HepG2 (cell line): ENCODE results near the gene PHLDB1. TPM values are rescaled to one million over a fixed set of nuclear protein-coding genes. Genes with fewer than 3 reads are reported as not detected.

Source experiments
- CHCHD3 ChIP-seq: sonication (generic); formaldehyde crosslinking; IDR thresholded peaks from 2 replicates; pipeline ENCODE4 v1.8.0; 2022; ENCODE audit warnings: mild to moderate bottlenecking, missing genetic modification reagents, moderate library complexity
- FOXO1 ChIP-seq: sonication (generic); formaldehyde crosslinking; IDR thresholded peaks from 2 replicates; pipeline ENCODE4 v1.4.0; 2020; ENCODE audit warnings: missing genetic modification reagents
- GABPA ChIP-seq, 2 experiments: IDR thresholded peaks; 2 replicates each; pipeline ENCODE4 v1.6.1; 2011 to 2016; ENCODE audit warnings: low read depth in 2 of 2, low read length in 1 of 2, missing biosample characterization in 1 of 2, missing genetic modification characterization in 1 of 2
- HNRNPL ChIP-seq: fragments of 200-400 bp; formaldehyde crosslinking; IDR thresholded peaks from 2 replicates; pipeline ENCODE4 v1.6.1; 2017; ENCODE audit warnings: mild to moderate bottlenecking, low read depth, low read length
- HNRNPLL ChIP-seq: fragments of 200-400 bp; formaldehyde crosslinking; IDR thresholded peaks from 2 replicates; pipeline ENCODE4 v1.6.1; 2017; ENCODE audit warnings: mild to moderate bottlenecking, low read depth, low read length; ENCODE audit not compliant: poor library complexity, severe bottlenecking
- IRF1 ChIP-seq: sonication (generic); formaldehyde crosslinking; IDR thresholded peaks from 2 replicates; pipeline ENCODE4 v1.4.0; 2020; ENCODE audit warnings: low read depth, mild to moderate bottlenecking, missing genetic modification reagents
- KLF15 ChIP-seq: sonication (generic); formaldehyde crosslinking; IDR thresholded peaks from 2 replicates; pipeline ENCODE4 v1.8.1; 2023; ENCODE audit warnings: borderline replicate concordance, mild to moderate bottlenecking, inconsistent platforms, missing genetic modification reagents, mixed read lengths
- SOX13 ChIP-seq, 3 experiments: fragments of 450-650 bp in 1 of 3; sonication (generic) in 1 of 3; formaldehyde crosslinking in 1 of 3; IDR thresholded peaks in 2 of 3; conservative IDR thresholded peaks in 1 of 3; 2 replicates each; pipeline versions ENCODE4 v1.5.0 to v1.6.1; 2016 to 2020; ENCODE audit warnings: antibody characterized with exemption in 1 of 3, mild to moderate bottlenecking in 1 of 3, missing compliant biosample characterization in 1 of 3, missing genetic modification reagents in 1 of 3, moderate library complexity in 1 of 3
- SP1 ChIP-seq, 2 experiments: fragments of 450-650 bp in 1 of 2; sonication (generic) in 1 of 2; formaldehyde crosslinking in 1 of 2; IDR thresholded peaks; 2 replicates each; pipeline versions ENCODE4 v1.4.0 to v1.6.1; 2016 to 2020; ENCODE audit warnings: missing genetic modification reagents in 1 of 2
- TBX3 ChIP-seq: fragments of 450-650 bp; IDR thresholded peaks from 2 replicates; pipeline ENCODE4 v1.6.1; 2017; ENCODE audit warnings: antibody characterized with exemption, mild to moderate bottlenecking, inconsistent platforms, borderline replicate concordance
- TFE3 ChIP-seq: IDR thresholded peaks from 2 replicates; pipeline ENCODE4 v1.6.1; 2016
- TIGD3 ChIP-seq: sonication (generic); formaldehyde crosslinking; IDR thresholded peaks from 2 replicates; pipeline ENCODE4 v1.5.1; 2020; ENCODE audit warnings: mild to moderate bottlenecking, missing genetic modification reagents, borderline replicate concordance
- ZBED4 ChIP-seq: sonication (generic); formaldehyde crosslinking; IDR thresholded peaks from 2 replicates; pipeline ENCODE4 v1.4.0; 2020; ENCODE audit warnings: missing genetic modification reagents, borderline replicate concordance
- ZBTB26 ChIP-seq: IDR thresholded peaks from 2 replicates; pipeline ENCODE4 v1.6.1; 2016; ENCODE audit warnings: missing compliant biosample characterization, missing genetic modification reagents, borderline replicate concordance
- ZNF234 ChIP-seq: sonication (generic); formaldehyde crosslinking; conservative IDR thresholded peaks from 2 replicates; pipeline ENCODE4 v1.5.1; 2020; ENCODE audit warnings: mild to moderate bottlenecking, missing genetic modification reagents
- ZNF768 ChIP-seq: sonication (generic); formaldehyde crosslinking; IDR thresholded peaks from 2 replicates; pipeline ENCODE4 v1.4.0; 2020; ENCODE audit warnings: missing genetic modification reagents
- ZSCAN25 ChIP-seq: sonication (generic); formaldehyde crosslinking; IDR thresholded peaks from 2 replicates; pipeline ENCODE4 v1.8.0; 2022; ENCODE audit warnings: mild to moderate bottlenecking, missing genetic modification reagents
- polyA plus RNA-seq, 8 experiments: library from polyadenylated mRNA; depleted of rRNA in 3 of 8; stranded (reverse) in 7 of 8; unstranded in 1 of 8; fragments of >200 nt; fragmentation: Illumina TruSeq in 4 of 8; extraction: Trizol in 4 of 8; gene quantifications; 2 replicates each; pipeline versions ENCODE4 v1.2.1 to v1.2.3, GENCODE V29; 2011 to 2016; ENCODE audit warnings: low read depth in 4 of 8, missing spikeins in 1 of 8, mixed read lengths in 1 of 8; ENCODE audit not compliant: insufficient read depth in 1 of 8
- total RNA-seq, 5 experiments: library from RNA; depleted of rRNA; stranded (reverse); fragments of >200 nt; fragmentation: Illumina TruSeq; extraction: Trizol; gene quantifications; 2 replicates each; pipeline ENCODE4 v1.2.3, GENCODE V29; 2016; ENCODE audit warnings: low read depth in 1 of 5

PHLDB1 gene
- total and polyA plus RNA-seq, 2 of the 13 experiments (the other 11 are each of a cell fraction or from before 2014, with no cell fraction given) = 13.8 to 14.2 TPM

GRCh38 chr11:118620529-118621070 lies 13.2 kb downstream of the PHLDB1 start (continued):
- no peak for TF ChIP-seq HNRNPLL
- no peak for TF ChIP-seq ZNF234 (CRISPR knock-in tag)
- TF ChIP-seq IRF1 (CRISPR knock-in tag) = no peak
- TF ChIP-seq HNRNPL = 0 out of 2 replicates have a peak, but pooled peaks have one; percentile 66
- TF ChIP-seq ZSCAN25 = 0 out of 2 replicates have a peak, but pooled peaks have one; percentile 62
- TF ChIP-seq ZBTB26 (CRISPR knock-in tag) = no peak; the same call in 1 of the 2 replicates
- TF ChIP-seq GABPA (IDR thresholded peaks at IDR 0.05; ENCODE audit: low read depth, low read length) = peak; percentile 75
- TF ChIP-seq GABPA (CRISPR knock-in tag; IDR thresholded peaks at IDR 0.05; ENCODE audit: low read depth) = peak; percentile 92
- peak; percentile 93 for TF ChIP-seq ZBED4 (CRISPR knock-in tag)
- no peak for TF ChIP-seq SP1 (IDR thresholded peaks at IDR 0.05)
- no peak for TF ChIP-seq SP1 (CRISPR knock-in tag; IDR thresholded peaks at IDR 0.05)
- TF ChIP-seq FOXO1 (CRISPR knock-in tag) = peak; percentile 3; the same call in 1 of the 2 replicates
- no peak; the same call in 1 of the 2 replicates for TF ChIP-seq TIGD3 (CRISPR knock-in tag)
- TF ChIP-seq SOX13 (IDR thresholded peaks at IDR 0.05) = 0 out of 2 replicates have a peak, but pooled peaks have one; percentile 19
- TF ChIP-seq SOX13 (CRISPR knock-in tag; conservative IDR thresholded peaks at IDR 0.05 in 1 of 2, IDR thresholded peaks at IDR 0.05 in 1 of 2) = peak in 1 of 2 experiments; percentile 21; a peak in 1 of 4 replicates
- no peak for TF ChIP-seq ZNF768 (CRISPR knock-in tag)
- no peak for TF ChIP-seq CHCHD3 (CRISPR knock-in tag)
- TF ChIP-seq TBX3 = no peak
- TF ChIP-seq KLF15 = no peak; the same call in 1 of the 2 replicates
- TF ChIP-seq TFE3 = peak; percentile 95
